Fibroblast of lung (primary cell): Measurements from ENCODE around the gene ABHD10. TPM values are rescaled to one million over a fixed set of nuclear protein-coding genes. Genes with fewer than 3 reads are reported as not detected.
"Not testable (repeated sequence)": the region's sequence is repeated elsewhere in the genome, so short reads cannot be mapped to it uniquely, and the experiment has no call there.

ENCODE experiments used
- DNase-seq, 2 donors: peaks; one replicate each; pipeline versions ENCODE4 v3.0.0 to v3.0.0-alpha.2; 2010; ENCODE audit warnings: low read depth in 2 of 2
- H2AFZ ChIP-seq: 2 replicates; pipeline ENCODE4 v1.5.1; 2012; ENCODE audit warnings: low read length, control low read depth, inconsistent platforms
- H3K27ac ChIP-seq: 2 replicates; pipeline ENCODE4 v1.5.1; 2011; ENCODE audit warnings: low read length, control low read depth; ENCODE audit not compliant: insufficient read depth
- H3K27me3 ChIP-seq: 2 replicates; pipeline ENCODE4 v1.5.1; 2011; ENCODE audit warnings: mild to moderate bottlenecking, low read length; ENCODE audit not compliant: control insufficient read depth, insufficient read depth
- H3K36me3 ChIP-seq: 2 replicates; pipeline ENCODE4 v1.5.1; 2011; ENCODE audit warnings: low read length; ENCODE audit not compliant: control insufficient read depth, insufficient read depth
- H3K4me1 ChIP-seq: 2 replicates; pipeline ENCODE4 v1.5.1; 2011; ENCODE audit warnings: low read length; ENCODE audit not compliant: control insufficient read depth, insufficient read depth; ENCODE audit errors: extremely low read depth
- H3K4me2 ChIP-seq: 2 replicates; pipeline ENCODE4 v1.5.1; 2011; ENCODE audit warnings: low read length, control low read depth; ENCODE audit not compliant: insufficient read depth; ENCODE audit errors: extremely low read depth
- H3K4me3 ChIP-seq, 4 experiments: fragments of 200-600 bp in 1 of 4; sonication (generic) in 1 of 4; replicated peaks in 1 of 4; 2 replicates each; pipeline ENCODE4 v1.5.1; 2011 to 2016; ENCODE audit warnings: low read length in 4 of 4, low read depth in 3 of 4, mild to moderate bottlenecking in 3 of 4, control low read depth in 2 of 4, inconsistent platforms in 1 of 4, mixed read lengths in 1 of 4; ENCODE audit not compliant: insufficient read depth in 1 of 4; ENCODE audit errors: control extremely low read depth in 1 of 4
- H3K79me2 ChIP-seq: 2 replicates; pipeline ENCODE4 v1.5.1; 2012; ENCODE audit warnings: mild to moderate bottlenecking, low read length, inconsistent platforms; ENCODE audit not compliant: control insufficient read depth, insufficient read depth
- H3K9ac ChIP-seq: 2 replicates; pipeline ENCODE4 v1.5.1; 2011; ENCODE audit warnings: mild to moderate bottlenecking, low read length, control low read depth; ENCODE audit not compliant: insufficient read depth
- H3K9me3 ChIP-seq: 2 replicates; pipeline ENCODE4 v1.5.1; 2012; ENCODE audit warnings: low read depth, low read length; ENCODE audit not compliant: control insufficient read depth, insufficient read depth
- H4K20me1 ChIP-seq: 2 replicates; pipeline ENCODE4 v1.5.1; 2011; ENCODE audit warnings: low read length; ENCODE audit not compliant: control insufficient read depth, insufficient read depth; ENCODE audit errors: extremely low read depth
- CTCF ChIP-seq, 2 donors: IDR thresholded peaks in 1 of 2; conservative IDR thresholded peaks in 1 of 2; 1 replicate in 1 of 2; 2 replicates in 1 of 2; pipeline ENCODE4 v1.5.1; 2011 to 2012; ENCODE audit warnings: low read length in 2 of 2, control low read depth in 1 of 2, inconsistent platforms in 1 of 2, low read depth in 1 of 2, mild to moderate bottlenecking in 1 of 2
- EZH2 ChIP-seq: IDR thresholded peaks from 2 replicates; pipeline ENCODE4 v1.5.1; 2012; ENCODE audit warnings: low read length, control low read depth, mild to moderate bottlenecking; ENCODE audit errors: missing control alignments
- polyA plus RNA-seq, 2 donors: library from polyadenylated mRNA; depleted of rRNA in 1 of 2; stranded (reverse) in 1 of 2; unstranded in 1 of 2; fragments of >200 nt; gene quantifications; 2 replicates each; pipeline ENCODE4 v1.2.1, GENCODE V29; 2011 to 2012; ENCODE audit warnings: missing spikeins in 1 of 2
- total RNA-seq: library from RNA; depleted of rRNA; stranded (reverse); fragments of >200 nt; gene quantifications from 2 replicates; pipeline ENCODE4 v1.2.1, GENCODE V29; 2014

Gene ABHD10
- total and polyA plus RNA-seq, 2 donors (not counting 1 experiment from before 2014, with no cell fraction given) = 29.8 to 48.6 TPM

- Histone ChIP-seq H3K9ac (no peak overlapping the region), H3K27me3 (no peaks in the 10 kb centered on the region), H4K20me1 (no peaks in the 10 kb centered on the region), H3K36me3 (no peaks in the 10 kb centered on the region), H2AFZ (no peak overlapping the region), H3K27ac (no peak overlapping the region), H3K9me3 (no peaks in the 10 kb centered on the region), H3K79me2 (no peaks in the 10 kb centered on the region), H3K4me3 (no peak overlapping the region), H3K4me1 (no peaks in the 10 kb centered on the region), H3K4me2 (no peak overlapping the region)
- TF ChIP-seq CTCF (conservative IDR thresholded peaks at IDR 0.05 in 1 of 2, IDR thresholded peaks at IDR 0.05 in 1 of 2; ENCODE audit: low read depth in 1 of 2, low read length in 2 of 2) = no peak
- TF ChIP-seq EZH2 = no peak
- peak in 1 of 2 donors; percentile 50 for DNase-seq
These were observed 56.4 kb downstream of the ABHD10 start for GRCh38 chr3:112035241-112035640.

- H3K4me2 ChIP-seq, H3K27me3 ChIP-seq, H3K9ac ChIP-seq, H3K9me3 ChIP-seq, H2AFZ ChIP-seq, H4K20me1 ChIP-seq, H3K27ac ChIP-seq, DNase-seq, H3K79me2 ChIP-seq, H3K4me3 ChIP-seq, H3K4me1 ChIP-seq, H3K36me3 ChIP-seq: not testable (repeated sequence)
These were observed 58.4 kb downstream of the ABHD10 start for GRCh38 chr3:112037194-112037593.

DNA sequence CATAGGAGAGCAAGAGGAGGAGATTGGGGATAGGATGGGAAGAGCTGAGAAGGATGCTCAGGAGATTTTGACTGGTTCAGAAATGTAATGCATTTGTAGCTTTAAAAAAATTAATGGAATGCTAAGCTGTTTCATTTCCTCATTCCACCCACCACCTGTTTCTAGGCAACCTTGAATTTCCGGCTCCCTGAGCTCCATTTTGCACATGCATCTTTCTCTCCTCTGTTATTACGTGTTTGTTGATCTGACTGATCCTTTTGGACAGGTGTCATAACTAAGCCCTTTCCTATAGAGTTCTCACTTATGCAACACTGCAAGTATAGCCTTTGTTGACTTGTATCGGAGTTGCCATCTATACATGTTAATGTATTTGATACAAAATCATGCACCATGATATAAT, 60.0 kb downstream of the ABHD10 start:
- peak in 1 of 2 donors; percentile 50 for DNase-seq
- H3K9me3 ChIP-seq = no peaks in the 10 kb centered on the region
- no peaks in the 10 kb centered on the region for H3K27me3 ChIP-seq
- no peaks in the 10 kb centered on the region for H3K79me2 ChIP-seq
- no peak for TF ChIP-seq CTCF (conservative IDR thresholded peaks at IDR 0.05 in 1 of 2, IDR thresholded peaks at IDR 0.05 in 1 of 2; ENCODE audit: low read depth in 1 of 2, low read length in 2 of 2)
- TF ChIP-seq EZH2 = no peak
- no peak overlapping the region for H3K27ac ChIP-seq
- no peak overlapping the region for H3K4me3 ChIP-seq
- H2AFZ ChIP-seq = no peak overlapping the region
- H3K9ac ChIP-seq = no peak overlapping the region
- H4K20me1 ChIP-seq = no peaks in the 10 kb centered on the region
- no peaks in the 10 kb centered on the region for H3K36me3 ChIP-seq
- no peak overlapping the region for H3K4me2 ChIP-seq
- no peaks in the 10 kb centered on the region for H3K4me1 ChIP-seq

DNA sequence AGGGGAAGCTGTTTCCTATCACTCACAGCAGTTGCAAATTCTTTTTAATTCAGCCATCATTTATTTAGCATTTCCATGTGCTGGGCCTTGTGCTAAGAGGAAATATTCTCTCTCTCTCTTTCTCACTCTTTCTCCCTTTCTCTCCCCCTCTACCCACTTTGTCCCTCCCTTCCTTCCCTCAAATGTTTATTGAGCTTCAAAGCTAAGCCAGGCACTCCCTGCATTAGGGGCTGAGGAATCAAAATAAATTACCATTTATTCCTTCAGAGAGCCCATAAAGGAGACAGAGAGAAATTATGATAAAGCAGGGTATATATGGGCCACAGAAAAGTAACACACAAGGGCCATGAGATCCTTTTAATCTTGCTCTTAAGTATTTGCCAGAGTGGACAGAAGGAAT, 62.5 kb downstream of the ABHD10 start:
- Histone ChIP-seq H3K36me3 (no peaks in the 10 kb centered on the region), H3K9ac (no peak overlapping the region), H3K4me3 (no peak overlapping the region), H3K27me3 (no peaks in the 10 kb centered on the region), H2AFZ (no peak overlapping the region), H3K4me2 (no peak overlapping the region), H3K9me3 (no peaks in the 10 kb centered on the region), H3K4me1 (no peaks in the 10 kb centered on the region), H3K79me2 (no peaks in the 10 kb centered on the region), H3K27ac (no peak overlapping the region), H4K20me1 (no peaks in the 10 kb centered on the region)
- no peak for TF ChIP-seq EZH2
- TF ChIP-seq CTCF (conservative IDR thresholded peaks at IDR 0.05 in 1 of 2, IDR thresholded peaks at IDR 0.05 in 1 of 2; ENCODE audit: low read depth in 1 of 2, low read length in 2 of 2) = no peak
- no peak for DNase-seq
